H4 (cell line): ENCODE measurements around the gene REEP1. TPM values are rescaled to one million over a fixed set of nuclear protein-coding genes. Genes with fewer than 3 reads are reported as not detected.
"Not testable (repeated sequence)": the region's sequence is repeated elsewhere in the genome, so short reads cannot be mapped to it uniquely, and the experiment has no call there.

Experiments
- DNase-seq: peaks from one replicate; pipeline ENCODE4 v3.0.0-alpha.2; 2015; ENCODE audit warnings: low spot score
- total RNA-seq: library from RNA; depleted of rRNA; stranded (reverse); fragments of >200 nt; shearing (Covaris generic); gene quantifications from 2 replicates; pipeline ENCODE4 v1.2.3, GENCODE V29; 2014

REEP1 gene
- total RNA-seq, 1 experiment from 2014 or later: 1.8 TPM

DNA sequence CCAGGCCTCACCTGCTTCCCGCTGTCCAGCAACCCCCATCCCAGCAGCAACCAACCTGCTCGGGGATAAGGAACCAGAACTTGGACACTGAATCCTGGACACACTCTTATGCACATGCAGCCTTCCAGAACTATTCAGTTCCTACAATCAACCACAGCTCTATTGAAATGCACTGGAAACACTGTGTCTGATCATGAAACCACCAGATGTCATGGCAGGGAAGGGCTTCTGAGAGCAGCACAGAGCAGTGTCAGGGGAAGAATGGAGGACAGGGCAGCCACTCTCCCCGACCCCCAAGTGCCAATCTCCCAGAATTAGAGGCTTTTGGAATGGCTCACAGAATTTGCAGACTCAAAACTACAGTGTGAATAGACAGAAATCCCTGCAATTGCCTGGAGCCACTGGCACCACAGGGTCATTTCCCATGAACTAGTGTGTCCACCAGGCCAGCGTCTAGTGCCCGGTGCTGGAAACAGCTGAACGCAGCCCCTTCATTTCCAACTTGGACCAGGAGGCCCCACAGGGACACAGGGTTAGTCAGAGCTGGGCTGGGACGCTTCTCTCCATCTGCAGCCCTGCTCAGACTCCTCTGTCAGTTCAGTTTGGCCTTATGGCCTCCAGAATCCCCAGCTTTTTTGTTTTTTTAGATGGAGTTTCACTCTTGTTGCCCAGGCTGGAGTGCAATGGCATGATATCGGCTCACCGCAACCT lies 112.6 kb downstream of the REEP1 start:
- DNase-seq: no peak

DNA sequence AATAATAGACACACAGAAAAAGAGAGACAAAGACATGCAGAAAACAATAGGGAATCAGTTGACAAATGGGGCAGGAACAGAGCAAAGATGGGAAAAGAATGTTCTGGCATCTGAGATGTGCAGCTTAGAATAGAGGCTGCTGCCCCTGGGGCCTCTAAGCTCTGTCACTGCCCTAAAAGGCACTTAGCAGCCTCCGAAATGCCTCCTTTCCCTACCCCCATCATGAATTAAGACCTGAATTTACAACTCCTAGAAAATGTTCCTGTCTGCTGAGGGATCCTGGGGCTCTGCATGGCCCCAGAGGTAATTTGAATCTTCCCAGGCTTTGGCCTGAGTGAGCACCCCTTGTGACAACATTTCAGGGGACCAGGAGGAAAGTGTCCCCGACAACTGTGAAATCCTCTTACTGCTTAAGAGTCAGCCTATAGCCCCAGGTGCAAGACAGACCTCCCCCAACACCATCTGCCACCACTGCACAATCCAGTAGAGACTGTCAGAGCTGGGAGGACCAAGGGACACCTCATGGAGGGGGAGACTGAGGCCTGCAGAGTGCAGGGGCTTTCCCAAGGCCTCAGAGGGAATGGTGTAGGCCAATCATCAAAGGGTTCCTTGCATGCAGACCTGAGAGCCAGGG lies 113.4 kb downstream of the REEP1 start:
- DNase-seq: no peak

DNA sequence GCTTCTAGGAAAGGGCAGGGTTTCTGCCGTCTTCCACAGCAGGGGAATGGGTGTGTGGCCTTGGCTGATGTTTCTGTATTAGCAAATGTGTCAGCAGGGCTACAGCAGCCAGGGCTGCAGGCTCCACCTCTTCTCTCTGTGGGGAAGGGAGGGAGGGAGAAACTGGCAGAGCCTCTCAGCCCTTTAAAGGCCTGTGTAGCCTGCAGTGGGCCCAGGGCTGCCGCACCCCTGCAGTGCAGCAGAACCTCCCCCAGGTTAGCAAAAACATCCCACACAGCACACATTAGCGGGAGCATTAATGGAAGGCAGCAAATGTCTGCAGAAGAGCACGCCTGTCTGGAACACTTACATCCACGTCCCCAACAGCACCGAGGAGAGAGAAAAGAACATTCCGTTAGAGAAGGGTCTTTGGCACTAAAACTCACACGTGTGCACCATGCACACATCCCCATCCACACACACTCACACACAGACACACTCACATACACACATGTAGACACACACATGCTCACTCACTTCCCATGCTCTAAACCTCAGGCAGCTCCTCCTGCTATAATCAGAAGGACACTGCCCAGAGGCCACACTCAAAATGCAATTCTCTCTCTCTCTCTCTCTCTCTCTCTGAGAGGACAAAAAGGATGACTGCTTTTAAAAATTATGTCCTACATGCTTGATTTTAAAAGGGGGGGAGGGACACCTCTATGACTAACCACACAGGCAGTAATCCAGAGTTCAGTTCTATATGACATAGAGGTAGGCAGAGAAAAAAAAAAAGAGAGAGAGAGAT lies 114.1 kb downstream of the REEP1 start:
- no peak for DNase-seq

DNA sequence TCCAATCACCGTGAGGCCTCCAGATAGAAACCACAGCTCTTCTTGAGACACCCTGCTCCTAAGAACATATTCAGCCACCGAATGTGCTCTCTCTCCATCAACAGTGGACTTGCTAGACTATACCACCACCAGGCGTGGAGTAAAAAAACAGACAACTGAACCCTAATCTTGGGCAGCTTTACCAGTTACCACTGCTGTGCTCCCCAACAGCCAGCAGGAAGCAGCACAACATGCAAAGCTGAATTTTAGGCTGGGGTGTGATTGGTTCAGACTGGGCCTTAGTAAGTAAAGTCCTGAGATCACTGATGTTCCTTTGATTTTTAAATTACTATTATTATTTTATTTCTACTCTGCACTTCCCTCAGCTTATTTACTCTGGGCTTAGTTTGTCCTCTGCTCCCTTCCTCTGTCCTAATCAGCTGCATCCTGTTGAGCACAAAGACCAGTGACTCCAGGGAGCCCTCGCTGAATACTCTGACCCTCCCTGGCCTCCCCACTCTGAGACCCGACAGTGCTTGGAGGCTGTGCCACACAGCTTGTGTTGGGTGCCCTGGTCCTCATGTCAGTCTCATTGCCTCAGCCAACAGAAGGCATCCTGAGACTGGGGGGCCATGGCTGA lies 116.3 kb downstream of the REEP1 start:
- peak; percentile 23 for DNase-seq

DNA sequence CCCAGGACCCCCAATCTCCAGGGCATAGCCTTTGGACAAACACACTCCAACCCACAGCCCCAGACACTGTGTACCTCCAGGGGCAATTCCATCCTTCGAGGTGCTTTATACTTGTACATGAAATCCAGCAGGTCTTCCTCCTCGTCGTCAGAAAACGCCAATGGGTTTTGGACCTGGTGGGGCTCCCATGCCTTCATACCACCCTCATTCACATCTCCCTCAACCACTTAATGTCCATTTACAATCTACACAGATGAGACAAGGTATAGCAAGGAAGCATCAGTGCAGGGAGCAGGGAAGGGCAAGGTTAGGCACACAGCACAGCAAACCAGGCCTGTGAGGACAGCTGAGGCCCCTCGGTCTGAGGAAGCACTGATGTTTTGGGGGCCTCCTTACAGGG lies 117.5 kb downstream of the REEP1 start:
- no peak for DNase-seq

DNA sequence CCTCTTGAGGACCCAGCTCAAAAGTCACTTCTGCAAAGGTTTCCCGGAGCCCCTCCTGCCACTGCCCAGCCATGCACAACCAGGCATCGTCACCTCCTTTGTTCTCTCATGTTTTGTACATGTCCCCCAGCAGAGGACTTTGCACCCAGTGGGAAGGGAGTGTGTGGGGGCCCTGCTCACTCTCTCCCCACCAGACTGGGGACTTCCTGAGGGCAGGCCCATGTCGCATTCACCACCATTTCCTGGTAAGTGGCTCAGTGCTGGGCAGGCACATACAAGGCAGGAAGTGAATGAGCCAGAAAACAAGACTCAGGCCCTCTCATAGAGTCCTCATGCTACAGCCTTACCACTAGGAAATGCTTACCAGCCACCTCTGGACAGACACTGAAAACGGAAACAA lies 119.3 kb downstream of the REEP1 start:
- DNase-seq: no peak

DNA sequence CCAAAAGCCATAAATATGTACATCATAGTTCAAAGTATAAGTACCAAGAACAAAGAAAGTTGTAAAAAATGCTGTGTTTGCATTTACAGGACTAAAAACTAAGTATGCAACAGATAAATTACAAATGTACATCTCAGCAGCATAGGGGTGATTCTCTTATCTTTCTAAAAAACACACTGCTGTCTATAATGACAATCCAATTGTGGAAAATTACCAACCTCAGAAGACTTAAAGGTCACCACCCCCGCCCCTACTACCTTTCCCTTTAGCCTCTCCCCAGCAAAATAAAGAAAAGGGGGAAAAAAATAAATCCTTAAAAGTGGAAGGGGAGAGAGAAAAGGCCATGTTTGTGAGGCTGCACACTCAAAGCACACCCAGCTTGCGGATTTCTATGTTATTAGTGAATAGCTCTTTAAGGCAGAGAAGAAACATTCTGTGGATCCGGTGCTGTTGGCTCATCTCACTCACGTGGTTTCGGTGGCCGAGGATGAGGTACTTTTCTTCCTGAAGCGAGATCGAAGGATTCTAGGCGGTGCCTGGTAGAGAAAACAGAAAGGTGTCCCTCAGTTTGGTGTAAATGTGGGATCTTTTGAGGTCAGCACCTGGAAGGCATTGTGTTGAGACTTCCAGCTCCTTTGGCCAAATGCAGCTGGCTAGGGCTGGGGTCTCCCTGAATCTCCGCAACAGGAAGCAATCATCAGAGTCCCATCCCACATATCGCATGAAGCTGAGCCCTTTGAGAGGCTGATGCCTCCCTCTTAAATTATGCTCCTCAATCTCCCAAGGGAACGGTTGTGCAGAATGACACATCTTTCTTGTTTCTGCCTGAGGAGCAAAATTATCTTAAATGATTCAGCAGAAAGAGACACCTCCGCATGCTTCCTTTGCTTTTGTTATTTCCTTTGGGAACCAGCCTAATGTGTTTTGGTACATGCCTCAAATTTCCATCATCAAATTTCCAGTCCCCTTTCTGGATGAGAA lies 120.6 kb downstream of the REEP1 start:
- no peak for DNase-seq

DNA sequence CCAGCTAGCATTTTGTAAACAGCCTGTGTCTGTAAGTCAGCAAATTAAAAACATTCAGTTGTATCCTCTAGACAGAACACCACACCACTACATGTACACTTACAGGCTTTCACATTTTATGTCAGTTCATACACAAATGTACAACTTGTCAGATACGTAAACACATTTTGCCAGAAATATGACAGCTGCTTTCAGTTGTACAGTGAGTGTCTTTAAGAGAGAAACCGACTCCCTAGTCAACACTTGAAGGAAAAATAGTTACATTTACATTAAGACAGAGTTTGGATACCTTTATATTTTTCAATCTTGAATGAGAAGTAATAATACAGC lies 123.0 kb downstream of the REEP1 start:
- no peak for DNase-seq

DNA sequence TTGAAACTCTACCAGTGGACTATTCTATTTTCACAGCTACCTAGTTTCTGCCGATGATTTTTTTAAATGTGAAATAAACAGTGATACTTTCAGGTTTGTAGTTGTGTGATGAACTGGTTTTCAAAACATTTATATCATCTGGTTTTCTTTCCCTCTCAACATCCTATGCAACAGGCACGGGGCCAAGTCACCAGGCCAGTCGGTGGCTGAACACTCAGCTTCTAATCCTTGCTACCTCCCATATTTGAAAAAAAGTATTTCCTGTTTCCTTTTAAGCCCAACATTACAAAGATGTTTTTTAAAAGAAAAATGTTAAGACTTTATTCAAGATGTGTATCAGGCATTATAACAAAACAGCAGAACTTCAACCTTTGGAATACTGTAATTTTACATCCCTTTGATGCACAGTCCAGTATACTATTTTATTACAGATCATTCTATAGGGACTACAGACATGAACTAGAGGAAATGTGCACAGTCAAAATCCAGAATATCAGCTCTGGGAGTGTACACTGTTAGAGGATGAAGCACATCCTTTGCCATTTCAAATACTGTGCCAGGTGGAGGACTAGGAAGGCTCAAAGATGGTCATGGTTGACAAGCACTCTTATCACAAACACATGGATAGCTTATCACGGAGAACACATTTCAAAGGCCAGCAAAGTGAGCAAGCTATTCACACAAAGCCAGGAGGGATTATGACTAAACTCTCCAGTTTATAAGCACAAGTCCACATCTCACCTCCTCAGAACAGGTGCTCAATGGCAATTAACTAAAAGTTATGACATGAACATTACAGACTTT lies 123.5 kb downstream of the REEP1 start:
- no peak for DNase-seq

DNA sequence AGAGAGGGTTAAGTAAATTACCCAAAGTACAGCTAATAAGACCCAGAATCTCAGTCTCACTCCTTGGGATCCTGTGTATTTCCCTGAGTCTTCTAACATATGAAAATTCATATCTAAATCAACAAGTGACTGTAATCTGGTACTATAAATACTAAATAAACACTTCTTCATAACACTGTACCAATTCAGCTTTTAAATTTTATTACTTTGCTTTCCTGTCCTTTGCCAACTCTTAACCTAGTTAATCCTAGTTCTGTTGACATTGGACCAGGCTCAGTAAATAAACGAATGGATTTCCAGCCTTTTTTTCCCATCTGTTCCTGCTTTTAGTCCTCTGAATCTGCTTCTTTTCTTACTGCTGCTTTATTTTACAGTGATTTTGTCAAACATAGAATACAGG lies 124.4 kb downstream of the REEP1 start:
- no peak for DNase-seq

DNA sequence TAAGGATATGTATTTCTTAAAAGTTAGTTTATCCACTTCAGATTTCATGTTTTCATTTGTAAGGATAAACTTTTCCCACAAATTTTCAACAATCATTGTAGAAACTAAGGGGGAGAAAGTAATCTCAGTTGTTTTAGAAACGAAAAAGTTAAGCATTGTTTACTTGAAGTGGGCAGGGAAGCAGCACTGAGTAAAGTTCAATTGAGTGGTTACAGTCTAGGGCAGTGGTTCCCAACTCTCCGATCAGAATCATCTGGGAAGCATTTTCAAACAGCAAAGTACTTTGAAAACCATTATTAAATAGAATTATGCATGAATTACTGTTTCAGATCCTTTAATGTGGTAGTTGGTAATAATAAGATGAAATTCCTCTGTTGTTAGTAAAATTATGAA lies 125.6 kb downstream of the REEP1 start:
- no peak for DNase-seq

DNA sequence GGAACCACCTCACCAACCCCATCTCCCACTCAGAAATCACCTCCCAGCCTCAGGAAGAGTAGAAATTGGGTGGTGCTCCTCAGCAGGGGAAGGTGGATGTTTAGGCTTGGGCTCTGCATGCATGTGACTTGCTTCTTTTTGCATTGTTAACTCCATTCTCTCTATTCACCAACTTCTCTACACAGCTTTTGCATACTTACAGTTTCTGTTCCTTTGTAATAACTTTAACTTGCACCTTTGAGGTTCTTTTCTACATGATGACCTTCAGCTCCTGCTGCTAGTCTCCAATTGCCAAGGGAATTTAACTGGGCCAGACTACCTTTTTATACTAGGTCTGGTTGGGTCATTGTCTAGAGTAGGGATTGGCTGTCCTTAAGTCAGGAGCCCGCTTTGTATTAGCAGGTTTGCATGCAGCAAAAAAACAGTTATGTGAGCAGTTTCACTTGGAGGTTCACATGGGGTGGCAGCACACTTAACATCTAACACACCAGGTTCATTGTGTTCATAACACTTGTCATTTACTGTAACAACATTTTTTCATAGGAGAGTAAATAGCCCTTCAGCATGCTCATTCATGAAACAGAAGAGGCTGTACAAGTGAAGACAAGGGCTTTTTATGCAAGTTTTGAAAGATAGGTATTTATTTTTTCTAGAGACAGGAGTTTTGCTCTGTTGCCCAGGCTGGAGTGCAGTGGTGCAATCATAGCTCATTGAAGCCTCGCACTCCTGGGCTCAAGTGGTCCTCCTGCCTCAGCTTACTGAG lies 126.2 kb downstream of the REEP1 start:
- no peak for DNase-seq

DNA sequence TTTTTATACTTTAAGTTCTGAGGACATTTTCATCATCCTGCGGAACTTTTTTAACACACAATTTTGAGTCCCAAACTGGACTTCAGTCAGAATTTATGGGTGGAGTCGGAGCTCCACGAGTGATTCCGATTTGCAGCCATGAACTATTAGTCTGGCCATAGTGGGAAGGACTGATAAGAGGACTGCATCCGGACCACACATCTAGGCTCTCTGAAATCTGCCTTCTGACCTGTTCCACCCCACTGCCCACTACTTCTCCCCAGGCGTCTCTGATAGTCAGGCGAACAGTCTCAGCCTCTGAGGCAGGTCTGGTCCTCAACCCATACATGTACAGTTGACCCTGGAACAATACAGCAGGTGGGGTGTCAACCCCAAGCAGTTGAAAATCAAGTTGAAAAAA lies 133.0 kb downstream of the REEP1 start:
- no peak for DNase-seq

DNA sequence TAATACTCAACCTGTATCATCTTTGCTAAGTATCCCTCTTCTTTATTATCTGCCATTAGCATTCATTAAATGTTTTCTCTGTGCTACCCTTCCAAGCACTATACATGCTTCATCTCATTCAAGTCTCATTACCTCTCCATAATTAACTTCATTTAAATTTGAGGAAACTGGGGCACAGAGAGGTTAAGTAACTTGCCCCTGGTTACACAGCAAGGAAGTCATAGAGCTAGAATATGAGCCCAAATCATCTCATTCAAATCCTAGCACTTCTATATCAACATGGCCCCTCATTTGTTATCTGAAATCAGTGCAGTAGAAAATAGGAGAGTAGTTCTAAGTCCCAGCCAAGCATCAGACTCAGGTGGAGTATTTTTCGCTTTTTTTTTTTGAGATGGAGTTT lies 133.8 kb downstream of the REEP1 start:
- DNase-seq: no peak

DNA sequence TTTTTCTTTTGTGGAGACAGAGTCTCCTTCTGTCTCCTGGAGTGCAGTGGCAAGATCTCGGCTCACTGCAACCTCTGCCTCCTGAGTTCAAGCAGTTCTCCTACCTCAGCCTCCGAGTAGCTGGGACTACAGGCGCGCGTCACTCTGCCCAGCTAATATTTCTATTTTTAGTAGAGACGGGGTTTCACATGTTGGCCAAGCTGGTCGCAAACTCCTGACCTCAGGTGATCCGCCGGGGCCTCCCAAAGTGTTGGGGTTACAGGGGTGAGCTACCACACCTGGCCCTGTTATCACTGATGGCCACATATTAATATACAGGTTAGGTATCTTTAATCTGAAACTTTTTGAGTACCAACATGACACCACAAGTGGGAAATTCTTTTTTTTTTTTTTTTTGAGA lies 134.7 kb downstream of the REEP1 start:
- DNase-seq: no peak

DNA sequence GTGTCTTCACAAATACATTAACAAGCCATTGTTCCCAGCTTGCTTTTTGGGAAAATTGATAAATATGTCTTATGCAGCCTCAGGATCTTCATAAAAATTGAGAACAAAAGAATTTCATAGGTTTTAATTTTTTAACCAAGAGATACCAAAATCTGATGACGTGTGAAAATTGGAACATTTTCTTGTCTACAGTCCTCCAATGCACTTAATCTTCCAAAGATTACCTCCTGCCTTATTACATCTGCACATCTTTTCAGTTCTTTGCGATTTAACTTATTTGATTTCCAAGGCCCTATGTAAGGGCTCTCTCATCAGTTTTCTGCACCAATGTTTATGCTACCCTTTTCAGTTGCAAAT lies 135.1 kb downstream of the REEP1 start:
- no peak for DNase-seq

DNA sequence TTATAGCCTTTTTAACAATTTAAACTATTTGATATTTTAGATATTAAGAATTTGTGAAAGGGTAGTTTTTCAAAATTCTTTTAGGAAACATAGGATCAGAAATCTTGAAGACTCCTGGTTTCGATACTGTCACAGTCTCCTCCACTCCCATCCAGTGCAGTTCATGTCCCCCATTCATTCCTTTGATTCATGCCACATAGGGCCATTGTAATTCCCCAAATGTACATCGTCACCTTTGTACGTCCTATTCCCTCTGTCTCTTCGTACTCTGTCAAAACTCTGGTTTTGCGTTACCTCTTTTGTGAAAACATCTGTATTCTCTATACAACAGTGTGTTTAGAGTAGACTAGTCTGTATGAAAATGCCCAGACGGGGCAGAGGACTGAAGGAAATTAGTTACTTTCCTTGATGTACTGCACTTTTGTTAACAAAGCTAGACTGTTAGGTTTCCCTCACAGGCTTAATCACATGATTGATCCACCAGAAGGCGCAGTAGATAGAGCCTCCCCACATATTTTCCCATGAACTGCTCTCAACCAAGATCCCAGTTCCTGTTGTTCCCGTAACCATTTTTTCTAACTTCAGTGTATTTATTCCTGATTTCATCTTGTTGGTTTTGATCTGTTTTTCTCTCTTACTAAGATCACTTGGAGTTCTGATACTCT lies 135.6 kb downstream of the REEP1 start:
- DNase-seq: no peak

DNA sequence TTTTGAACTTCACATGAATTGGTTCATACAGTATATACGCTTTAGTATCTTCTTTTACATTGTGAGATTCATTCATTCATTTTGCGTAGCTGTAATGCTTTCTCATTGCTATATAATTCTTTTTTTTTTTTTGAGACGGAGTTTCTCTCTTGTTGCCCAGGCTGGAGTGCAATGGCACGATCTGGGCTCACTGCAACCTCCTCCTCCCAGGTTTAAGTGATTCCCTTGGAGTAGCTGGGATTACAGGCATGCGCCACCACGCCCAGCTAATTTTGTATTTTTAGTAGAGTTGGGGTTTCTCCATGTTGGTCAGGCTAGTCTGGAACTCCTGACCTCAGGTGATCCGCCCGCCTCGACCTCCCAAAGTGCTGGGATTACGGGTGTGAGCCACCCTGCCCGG lies 136.9 kb downstream of the REEP1 start:
- DNase-seq: not testable (repeated sequence)

DNA sequence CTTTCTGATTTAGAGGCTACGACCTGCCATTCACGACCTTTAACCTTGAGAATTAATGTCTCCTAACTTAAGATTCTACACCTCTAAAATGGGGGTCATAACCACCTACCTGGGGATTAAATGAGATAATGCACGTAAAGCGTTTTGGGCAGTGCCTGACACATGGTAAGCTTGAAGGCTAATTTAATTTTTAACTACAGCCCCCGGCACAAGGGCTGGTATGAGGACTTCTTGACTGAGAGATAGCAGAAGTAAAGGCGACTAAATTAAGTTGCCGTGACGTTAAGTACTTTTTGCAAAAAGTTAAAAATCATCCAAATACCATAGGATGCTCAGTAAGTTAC lies 137.6 kb downstream of the REEP1 start:
- no peak for DNase-seq
